PFSK-1 (cell line): ENCODE measurements around the gene RANBP1.

ENCODE experiments used
- FOXP2 ChIP-seq: optimal IDR thresholded peaks from 2 replicates; pipeline ENCODE3; 2011; ENCODE audit warnings: borderline replicate concordance, control low read depth, inconsistent platforms; ENCODE audit not compliant: insufficient read depth; ENCODE audit errors: extremely low read length, extremely low read depth
- POLR2AphosphoS5 ChIP-seq: IDR thresholded peaks from 2 replicates; pipeline ENCODE4 v1.6.1; 2012; ENCODE audit warnings: low read depth, mild to moderate bottlenecking, control low read depth, low read length, moderate library complexity
- SIN3A ChIP-seq: IDR thresholded peaks from 2 replicates; pipeline ENCODE4 v1.6.1; 2012; ENCODE audit warnings: mild to moderate bottlenecking, low read length, moderate library complexity, borderline replicate concordance; ENCODE audit not compliant: insufficient read depth
- TAF1 ChIP-seq: IDR thresholded peaks from 2 replicates; pipeline ENCODE4 v1.6.1; 2012; ENCODE audit warnings: low read length, control low read depth, borderline replicate concordance; ENCODE audit not compliant: insufficient read depth
- TF ChIP-seq, protein P1 (sequence below), 2 experiments: IDR thresholded peaks; 2 replicates each; pipeline versions ENCODE4 v1.6.1 to v1.8.0; 2011 to 2012; ENCODE audit warnings: low read depth in 2 of 2, low read length in 2 of 2, control low read depth in 1 of 2, inconsistent platforms in 1 of 2, mild to moderate bottlenecking in 1 of 2, moderate library complexity in 1 of 2; ENCODE audit not compliant: insufficient read depth in 1 of 2

Gene RANBP1

GRCh38 chr22:20153945-20154344, 38.0 kb downstream of the RANBP1 start:
- TF ChIP-seq SIN3A (no peak), TAF1 (no peak), POLR2AphosphoS5 (no peak), FOXP2 (no peak)
- TF ChIP-seq, protein P1, sequence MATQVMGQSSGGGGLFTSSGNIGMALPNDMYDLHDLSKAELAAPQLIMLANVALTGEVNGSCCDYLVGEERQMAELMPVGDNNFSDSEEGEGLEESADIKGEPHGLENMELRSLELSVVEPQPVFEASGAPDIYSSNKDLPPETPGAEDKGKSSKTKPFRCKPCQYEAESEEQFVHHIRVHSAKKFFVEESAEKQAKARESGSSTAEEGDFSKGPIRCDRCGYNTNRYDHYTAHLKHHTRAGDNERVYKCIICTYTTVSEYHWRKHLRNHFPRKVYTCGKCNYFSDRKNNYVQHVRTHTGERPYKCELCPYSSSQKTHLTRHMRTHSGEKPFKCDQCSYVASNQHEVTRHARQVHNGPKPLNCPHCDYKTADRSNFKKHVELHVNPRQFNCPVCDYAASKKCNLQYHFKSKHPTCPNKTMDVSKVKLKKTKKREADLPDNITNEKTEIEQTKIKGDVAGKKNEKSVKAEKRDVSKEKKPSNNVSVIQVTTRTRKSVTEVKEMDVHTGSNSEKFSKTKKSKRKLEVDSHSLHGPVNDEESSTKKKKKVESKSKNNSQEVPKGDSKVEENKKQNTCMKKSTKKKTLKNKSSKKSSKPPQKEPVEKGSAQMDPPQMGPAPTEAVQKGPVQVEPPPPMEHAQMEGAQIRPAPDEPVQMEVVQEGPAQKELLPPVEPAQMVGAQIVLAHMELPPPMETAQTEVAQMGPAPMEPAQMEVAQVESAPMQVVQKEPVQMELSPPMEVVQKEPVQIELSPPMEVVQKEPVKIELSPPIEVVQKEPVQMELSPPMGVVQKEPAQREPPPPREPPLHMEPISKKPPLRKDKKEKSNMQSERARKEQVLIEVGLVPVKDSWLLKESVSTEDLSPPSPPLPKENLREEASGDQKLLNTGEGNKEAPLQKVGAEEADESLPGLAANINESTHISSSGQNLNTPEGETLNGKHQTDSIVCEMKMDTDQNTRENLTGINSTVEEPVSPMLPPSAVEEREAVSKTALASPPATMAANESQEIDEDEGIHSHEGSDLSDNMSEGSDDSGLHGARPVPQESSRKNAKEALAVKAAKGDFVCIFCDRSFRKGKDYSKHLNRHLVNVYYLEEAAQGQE (IDR thresholded peaks at IDR 0.05; ENCODE audit: insufficient read depth in 1 of 2, low read depth in 2 of 2, low read length in 2 of 2) = no peak

DNA sequence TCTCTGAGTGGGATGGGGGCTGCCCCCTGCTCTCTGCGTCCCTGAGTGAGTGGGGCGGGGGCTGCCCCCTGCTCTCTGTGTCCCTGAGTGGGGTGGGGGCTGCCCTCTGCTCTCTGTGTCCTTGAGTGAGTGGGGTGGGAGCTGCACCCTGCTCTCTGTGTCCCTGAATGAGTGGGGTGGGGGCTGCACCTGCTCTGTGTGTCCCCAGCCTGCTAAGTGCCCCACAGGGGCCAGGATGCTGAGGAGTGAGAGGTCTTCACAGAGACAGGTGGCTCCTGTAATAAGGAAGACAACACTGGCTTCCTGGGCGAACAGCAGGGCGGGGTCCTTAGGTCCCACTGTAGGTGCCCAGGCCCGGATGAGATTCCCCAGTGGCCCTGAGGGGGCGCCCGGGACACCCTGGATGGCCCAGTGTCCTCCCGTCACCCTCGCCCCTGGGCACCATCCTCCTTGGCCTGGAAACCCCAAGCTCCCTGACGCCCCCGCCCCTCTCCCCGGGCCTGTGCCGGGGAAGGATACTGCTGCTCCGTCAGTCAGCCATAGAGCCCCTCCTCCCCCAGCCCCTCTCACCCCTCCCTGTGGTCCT, 38.8 kb downstream of the RANBP1 start:
- no peak for TF ChIP-seq POLR2AphosphoS5
- TF ChIP-seq, protein P1 (IDR thresholded peaks at IDR 0.05; ENCODE audit: insufficient read depth in 1 of 2, low read depth in 2 of 2, low read length in 2 of 2) = no peak
- TF ChIP-seq SIN3A = no peak
- no peak for TF ChIP-seq FOXP2
- no peak for TF ChIP-seq TAF1

GRCh38 chr22:20155330-20156041, 39.6 kb downstream of the RANBP1 start:
- TF ChIP-seq, protein P1 (IDR thresholded peaks at IDR 0.05; ENCODE audit: insufficient read depth in 1 of 2, low read depth in 2 of 2, low read length in 2 of 2) = no peak
- TF ChIP-seq TAF1 (no peak), POLR2AphosphoS5 (no peak), FOXP2 (peak; percentile 54), SIN3A (peak; percentile 88; the same call in 1 of the 2 replicates)

DNA sequence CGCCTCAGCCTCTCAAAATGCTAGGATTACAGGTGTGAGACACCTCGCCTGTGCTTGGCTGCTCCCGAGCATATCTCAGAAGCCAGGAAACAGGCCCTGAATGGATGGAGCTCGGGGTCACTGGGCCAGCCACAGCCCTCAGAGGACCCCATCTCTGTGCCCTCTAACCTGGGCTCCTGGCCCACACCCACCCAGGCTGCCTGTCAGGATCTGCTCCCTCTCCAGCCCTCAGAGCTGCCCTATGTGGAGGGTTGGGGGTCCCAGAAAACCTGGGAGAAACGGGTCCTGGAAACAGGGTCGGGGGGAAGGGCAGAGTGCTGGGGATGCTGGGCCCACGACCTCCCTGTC, 40.1 kb downstream of the RANBP1 start:
- TF ChIP-seq, protein P1 (IDR thresholded peaks at IDR 0.05; ENCODE audit: insufficient read depth in 1 of 2, low read depth in 2 of 2, low read length in 2 of 2) = no peak
- TF ChIP-seq TAF1 (no peak), SIN3A (no peak), FOXP2 (no peak), POLR2AphosphoS5 (no peak)
